SK-N-SH (cell line): ENCODE results near the gene GUCD1. TPM values are rescaled to one million over a fixed set of nuclear protein-coding genes. Genes with fewer than 3 reads are reported as not detected.

Source experiments
- CTCF ChIA-PET: fragments of 300-600, 350-600 bp; formaldehyde crosslinking; extraction: SDS; loops from one replicate; lab custom pipeline; 2021; lab: Yijun Ruan, JAX
- POLR2A ChIA-PET: fragments of 350-600 bp; sonication (Branson Sonifier 250); formaldehyde crosslinking; extraction: SDS; loops from one replicate; lab custom pipeline; 2020; ENCODE audit warnings: antibody characterized with exemption, inconsistent platforms; lab: Yijun Ruan, JAX
- DNase-seq: peaks from one replicate; pipeline ENCODE4 v3.0.0; 2012
- H2AFZ ChIP-seq: fragments of 200-600 bp; sonication (generic); 2 replicates; pipeline ENCODE4 v1.8.1; 2016; ENCODE audit warnings: antibody characterized with exemption, mild to moderate bottlenecking, low read depth
- H3F3A ChIP-seq: fragments of 200-600 bp; sonication (generic); replicated peaks from 2 replicates; pipeline ENCODE3; 2016; ENCODE audit warnings: antibody characterized with exemption, mild to moderate bottlenecking; ENCODE audit not compliant: insufficient read depth
- H3K27ac ChIP-seq, 2 experiments: fragments of 200-500 bp in 1 of 2; fragments of 200-600 bp in 1 of 2; sonication (Bioruptor generic) in 1 of 2; sonication (generic), shearing (Covaris generic) in 1 of 2; 2 replicates each; pipeline versions ENCODE4 v1.5.1 to v1.6.1; 2014 to 2016; ENCODE audit warnings: low read depth in 2 of 2, inconsistent platforms in 1 of 2, low read length in 1 of 2, mild to moderate bottlenecking in 1 of 2, mixed read lengths in 1 of 2
- H3K27me3 ChIP-seq: fragments of 200-600 bp; sonication (generic), shearing (Covaris generic); 2 replicates; pipeline ENCODE4 v1.6.1; 2016; ENCODE audit warnings: mixed run types; ENCODE audit not compliant: insufficient read depth
- H3K36me3 ChIP-seq, 2 experiments: fragments of 200-500 bp in 1 of 2; fragments of 200-600 bp in 1 of 2; sonication (Bioruptor generic) in 1 of 2; sonication (generic) in 1 of 2; replicated peaks in 1 of 2; 2 replicates each; pipeline versions ENCODE3 to v1.5.1; 2014 to 2016; ENCODE audit warnings: low read length in 1 of 2, mild to moderate bottlenecking in 1 of 2; ENCODE audit not compliant: insufficient read depth in 2 of 2, control insufficient read depth in 1 of 2
- H3K4me1 ChIP-seq, 2 experiments: fragments of 200-500 bp in 1 of 2; fragments of 200-600 bp in 1 of 2; sonication (Bioruptor generic) in 1 of 2; sonication (generic), shearing (Covaris generic) in 1 of 2; 2 replicates each; pipeline versions ENCODE4 v1.5.1 to v1.6.1; 2014 to 2016; ENCODE audit warnings: low read depth in 1 of 2, low read length in 1 of 2, mixed run types in 1 of 2; ENCODE audit not compliant: insufficient read depth in 2 of 2, control insufficient read depth in 1 of 2
- H3K4me2 ChIP-seq: fragments of 200-600 bp; sonication (generic), shearing (Covaris generic); 2 replicates; pipeline ENCODE4 v1.6.1; 2017; ENCODE audit warnings: mixed run types
- H3K4me3 ChIP-seq, 2 experiments: fragments of 200-500 bp in 1 of 2; fragments of 200-600 bp in 1 of 2; sonication (Bioruptor generic) in 1 of 2; sonication (generic), shearing (Covaris generic) in 1 of 2; 2 replicates each; pipeline versions ENCODE4 v1.5.1 to v1.8.1; 2014 to 2016; ENCODE audit warnings: low read depth in 2 of 2, inconsistent platforms in 1 of 2, low read length in 1 of 2, mild to moderate bottlenecking in 1 of 2, mixed read lengths in 1 of 2, moderate library complexity in 1 of 2
- H3K79me2 ChIP-seq: fragments of 200-600 bp; sonication (generic); 2 replicates; pipeline ENCODE4 v1.8.1; 2017; ENCODE audit warnings: mild to moderate bottlenecking; ENCODE audit not compliant: insufficient read depth
- H3K9ac ChIP-seq: fragments of 200-600 bp; sonication (generic); 2 replicates; pipeline ENCODE4 v1.6.1; 2017; ENCODE audit warnings: mixed run types
- H3K9me2 ChIP-seq: fragments of 200-600 bp; sonication (generic); 2 replicates; pipeline ENCODE4 v1.6.1; 2017; ENCODE audit warnings: mixed run types
- H3K9me3 ChIP-seq: fragments of 200-600 bp; sonication (generic); 2 replicates; pipeline ENCODE4 v1.6.1; 2017; ENCODE audit warnings: mixed run types, mild to moderate bottlenecking, moderate library complexity
- H4K20me1 ChIP-seq: fragments of 200-600 bp; sonication (generic); 2 replicates; pipeline ENCODE4 v1.6.1; 2017; ENCODE audit warnings: mild to moderate bottlenecking, mixed run types; ENCODE audit not compliant: insufficient read depth
- ELF1 ChIP-seq: IDR thresholded peaks from 2 replicates; pipeline ENCODE4 v1.4.0; 2012
- FOXM1 ChIP-seq: IDR thresholded peaks from 2 replicates; pipeline ENCODE4 v1.4.0; 2012; ENCODE audit warnings: low read depth, mild to moderate bottlenecking
- JUND ChIP-seq: IDR thresholded peaks from 2 replicates; pipeline ENCODE4 v1.4.0; 2012
- POLR2AphosphoS5 ChIP-seq: IDR thresholded peaks from 2 replicates; pipeline ENCODE4 v1.6.1; 2012; ENCODE audit warnings: low read depth, low read length
- RFX5 ChIP-seq: IDR thresholded peaks from 2 replicates; pipeline ENCODE4 v1.6.1; 2012; ENCODE audit warnings: mild to moderate bottlenecking, improper control_type of control experiment, low read length
- RXRA ChIP-seq: IDR thresholded peaks from 2 replicates; pipeline ENCODE4 v1.4.0; 2012; ENCODE audit warnings: low read depth, mild to moderate bottlenecking, borderline replicate concordance
- TCF12 ChIP-seq: IDR thresholded peaks from 2 replicates; pipeline ENCODE4 v1.4.0; 2012
- TEAD4 ChIP-seq: IDR thresholded peaks from 2 replicates; pipeline ENCODE4 v1.4.0; 2012; ENCODE audit warnings: mild to moderate bottlenecking, borderline replicate concordance; ENCODE audit not compliant: insufficient read depth
- WGBS: methylation state at CpG from one replicate; pipeline ENCODE4 v1.1.6; 2017; ENCODE audit warnings: low lambda C conversion rate; 5-methylcytosine and 5-hydroxymethylcytosine counted together
- polyA plus RNA-seq, 3 experiments: library from polyadenylated mRNA; depleted of rRNA; stranded (reverse); fragments of >200 nt; gene quantifications; 2 replicates each; pipeline ENCODE4 v1.2.3, GENCODE V29; 2012
- TF ChIP-seq, protein P1 (sequence below): fragments of 150-350 bp; IDR thresholded peaks from 2 replicates; pipeline ENCODE4 v1.6.1; 2016; ENCODE audit warnings: mild to moderate bottlenecking, low read depth, low read length
- TF ChIP-seq, protein P2 (sequence below): fragments of 200-600 bp; sonication (generic); IDR thresholded peaks from 2 replicates; pipeline ENCODE4 v1.6.1; 2017; ENCODE audit warnings: antibody characterized with exemption, mild to moderate bottlenecking, moderate library complexity
- TF ChIP-seq, protein P3 (sequence below): IDR thresholded peaks from 2 replicates; pipeline ENCODE4 v1.4.0; 2012; ENCODE audit warnings: low read depth

Gene GUCD1
- polyA plus RNA-seq, 1 of the 3 experiments (the other 2 are of a cell fraction), result 71.0 TPM

GRCh38 chr22:24548812-24549211, 6.1 kb downstream of the GUCD1 start:
- TF ChIP-seq, protein P1, sequence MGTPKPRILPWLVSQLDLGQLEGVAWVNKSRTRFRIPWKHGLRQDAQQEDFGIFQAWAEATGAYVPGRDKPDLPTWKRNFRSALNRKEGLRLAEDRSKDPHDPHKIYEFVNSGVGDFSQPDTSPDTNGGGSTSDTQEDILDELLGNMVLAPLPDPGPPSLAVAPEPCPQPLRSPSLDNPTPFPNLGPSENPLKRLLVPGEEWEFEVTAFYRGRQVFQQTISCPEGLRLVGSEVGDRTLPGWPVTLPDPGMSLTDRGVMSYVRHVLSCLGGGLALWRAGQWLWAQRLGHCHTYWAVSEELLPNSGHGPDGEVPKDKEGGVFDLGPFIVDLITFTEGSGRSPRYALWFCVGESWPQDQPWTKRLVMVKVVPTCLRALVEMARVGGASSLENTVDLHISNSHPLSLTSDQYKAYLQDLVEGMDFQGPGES, result no peak
- no peak for TF ChIP-seq ELF1
- TF ChIP-seq JUND, result no peak
- TF ChIP-seq RFX5, result no peak
- TF ChIP-seq, protein P2, sequence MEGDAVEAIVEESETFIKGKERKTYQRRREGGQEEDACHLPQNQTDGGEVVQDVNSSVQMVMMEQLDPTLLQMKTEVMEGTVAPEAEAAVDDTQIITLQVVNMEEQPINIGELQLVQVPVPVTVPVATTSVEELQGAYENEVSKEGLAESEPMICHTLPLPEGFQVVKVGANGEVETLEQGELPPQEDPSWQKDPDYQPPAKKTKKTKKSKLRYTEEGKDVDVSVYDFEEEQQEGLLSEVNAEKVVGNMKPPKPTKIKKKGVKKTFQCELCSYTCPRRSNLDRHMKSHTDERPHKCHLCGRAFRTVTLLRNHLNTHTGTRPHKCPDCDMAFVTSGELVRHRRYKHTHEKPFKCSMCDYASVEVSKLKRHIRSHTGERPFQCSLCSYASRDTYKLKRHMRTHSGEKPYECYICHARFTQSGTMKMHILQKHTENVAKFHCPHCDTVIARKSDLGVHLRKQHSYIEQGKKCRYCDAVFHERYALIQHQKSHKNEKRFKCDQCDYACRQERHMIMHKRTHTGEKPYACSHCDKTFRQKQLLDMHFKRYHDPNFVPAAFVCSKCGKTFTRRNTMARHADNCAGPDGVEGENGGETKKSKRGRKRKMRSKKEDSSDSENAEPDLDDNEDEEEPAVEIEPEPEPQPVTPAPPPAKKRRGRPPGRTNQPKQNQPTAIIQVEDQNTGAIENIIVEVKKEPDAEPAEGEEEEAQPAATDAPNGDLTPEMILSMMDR, result no peak
- no peak overlapping the region for H3K4me2 ChIP-seq
- no peak for DNase-seq
- H3K27me3 ChIP-seq, result no peaks in the 10 kb centered on the region
- H3K9ac ChIP-seq, result no peak overlapping the region
- H3K36me3 ChIP-seq, result peaks cover 6 to 38% of the 10 kb centered on the region in 2 experiments
- POLR2A ChIA-PET, result no interaction called here
- H3K79me2 ChIP-seq, result peaks cover 56% of the 10 kb centered on the region
- 100% methylated on average over 1 of the region's 4 CpGs for WGBS
- no peaks in the 10 kb centered on the region for H3K9me2 ChIP-seq
- no peak overlapping the region for H3K27ac ChIP-seq
- H4K20me1 ChIP-seq, result peaks cover 19% of the 10 kb centered on the region; the same call in 1 of the 2 replicates
- CTCF ChIA-PET, result interaction anchor here (0.6 kb wide), 1 partner anchor 15 kb away, joined by 3 read pairs; no protein-coding TSS in a partner anchor
- no peak overlapping the region for H2AFZ ChIP-seq
- no peak overlapping the region for H3K4me3 ChIP-seq
- no peaks in the 10 kb centered on the region for H3K9me3 ChIP-seq
- H3F3A ChIP-seq, result no peaks in the 10 kb centered on the region
- H3K4me1 ChIP-seq, result peaks cover 13 to 15% of the 10 kb centered on the region in 2 experiments; a peak in 3 of 4 replicates

- peaks cover 22 to 63% of the 10 kb centered on the region in 2 experiments for H3K36me3 ChIP-seq
- no peak overlapping the region for H2AFZ ChIP-seq
- no peak overlapping the region for H3K4me3 ChIP-seq
- no peaks in the 10 kb centered on the region for H3F3A ChIP-seq
- 0 out of 2 replicates have a peak, but pooled peaks cover 11% of the 10 kb centered on the region for H4K20me1 ChIP-seq
- WGBS, result 90% methylated on average over 5 of the region's 11 CpGs
- TF ChIP-seq TEAD4 (no peak), POLR2AphosphoS5 (no peak), FOXM1 (no peak), RXRA (no peak), TCF12 (no peak)
- TF ChIP-seq, protein P2, result no peak
- TF ChIP-seq, protein P3, sequence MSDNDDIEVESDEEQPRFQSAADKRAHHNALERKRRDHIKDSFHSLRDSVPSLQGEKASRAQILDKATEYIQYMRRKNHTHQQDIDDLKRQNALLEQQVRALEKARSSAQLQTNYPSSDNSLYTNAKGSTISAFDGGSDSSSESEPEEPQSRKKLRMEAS, result no peak
- H3K4me1 ChIP-seq, result peaks cover 7 to 8% of the 10 kb centered on the region in 2 experiments; a peak in 2 of 4 replicates
- ChIA-PET CTCF (interaction anchor here (1.0 to 1.8 kb wide), 4 partner anchors 14 to 388 kb away, joined by 3 to 8 read pairs (median 4); no protein-coding TSS in a partner anchor), POLR2A (interaction anchor here (0.7 to 0.8 kb wide), 2 partner anchors 110 to 117 kb away, joined by 3 read pairs; no protein-coding TSS in a partner anchor)
- H3K9me2 ChIP-seq, result no peaks in the 10 kb centered on the region
- no peak overlapping the region for H3K9ac ChIP-seq
- no peak overlapping the region for H3K27ac ChIP-seq
- no peaks in the 10 kb centered on the region for H3K9me3 ChIP-seq
- H3K79me2 ChIP-seq, result peaks cover 9% of the 10 kb centered on the region; the same call in 1 of the 2 replicates
- no peak for DNase-seq
- no peaks in the 10 kb centered on the region for H3K27me3 ChIP-seq
- H3K4me2 ChIP-seq, result no peak overlapping the region
Observed at GRCh38 chr22:24543679-24544243, 11.2 kb downstream of the GUCD1 start.
